ENCODE measurements around the gene ALKBH3.
A peak's percentile ranks its signal among the peaks of the same experiment; 100 is the strongest.

ALKBH3 gene

GRCh38 chr11:43968719-43969118, 88.1 kb downstream of the ALKBH3 start:
- no peak for DNase-seq

GRCh38 chr11:43969543-43969942, 88.9 kb downstream of the ALKBH3 start:
- DNase-seq: peak; percentile 37
